Measurements from ENCODE around the gene TSPOAP1.

- peak; percentile 22 for TF ChIP-seq POLR2A (IDR thresholded peaks at IDR 0.05; ENCODE audit: low read depth, low read length)
- TF ChIP-seq TAF1 (IDR thresholded peaks at IDR 0.05; ENCODE audit: borderline replicate concordance, low read depth, low read length), result no peak
Observed at GRCh38 chr17:58336456-58337209, 8.0 kb upstream of the TSPOAP1 start.

Data from GM12892 (cell line).